B cell (primary cell): ENCODE results near the gene FSTL3. TPM values are rescaled to one million over a fixed set of nuclear protein-coding genes. Genes with fewer than 3 reads are reported as not detected.

ENCODE experiments used
- ATAC-seq: fragments of 200-7000 bp; cut with Tn5 transposase; one replicate; pipeline ENCODE4 v1.10.0; 2021; ENCODE audit warnings: low read depth, mild to moderate bottlenecking, moderate number of reproducible peaks, moderate library complexity
- CTCF ChIA-PET: fragments of 350-600 bp; sonication (Branson Sonifier 250); formaldehyde crosslinking; loops from one replicate; lab custom pipeline; 2021; ENCODE audit warnings: antibody characterized with exemption, inconsistent platforms; lab: Charles Lee
- POLR2A ChIA-PET: fragments of 350-600 bp; sonication (Branson Sonifier 250); formaldehyde crosslinking; loops from one replicate; lab custom pipeline; 2021; ENCODE audit warnings: antibody characterized with exemption; lab: Charles Lee
- DNase-seq: peaks from one replicate; pipeline ENCODE4 v3.0.0; 2013
- H2AFZ ChIP-seq: 2 replicates; pipeline ENCODE4 v1.6.1; 2012; ENCODE audit warnings: mild to moderate bottlenecking, low read depth, low read length; ENCODE audit not compliant: insufficient read depth, poor library complexity, severe bottlenecking
- H3K27ac ChIP-seq, 2 donors: 1 replicate in 1 of 2; 2 replicates in 1 of 2; pipeline ENCODE4 v1.5.1; 2012 to 2013; ENCODE audit warnings: low read length in 2 of 2, mild to moderate bottlenecking in 2 of 2, moderate library complexity in 1 of 2
- H3K27me3 ChIP-seq, 4 experiments: fragments of 200-600 bp in 1 of 4; sonication (generic) in 1 of 4; replicated peaks in 1 of 4; 1 replicate in 2 of 4; 2 replicates in 2 of 4; pipeline versions ENCODE4 v1.6.1 to v1.7.0; 2013 to 2016; ENCODE audit warnings: low read length in 3 of 4, mild to moderate bottlenecking in 2 of 4, mixed read lengths in 1 of 4, moderate library complexity in 1 of 4; ENCODE audit not compliant: insufficient read depth in 4 of 4, control insufficient read depth in 3 of 4; ENCODE audit errors: control extremely low read depth in 1 of 4
- H3K36me3 ChIP-seq, 2 experiments: replicated peaks in 1 of 2; 1 replicate in 1 of 2; 2 replicates in 1 of 2; pipeline versions ENCODE4 v1.6.1 to v1.7.1; 2013; ENCODE audit warnings: low read length in 1 of 2; ENCODE audit not compliant: insufficient read depth in 2 of 2, control insufficient read depth in 1 of 2; ENCODE audit errors: control extremely low read depth in 1 of 2, extremely low read depth in 1 of 2
- H3K4me1 ChIP-seq, 2 donors: fragments of 200-600 bp in 1 of 2; sonication (generic) in 1 of 2; 1 replicate in 1 of 2; 2 replicates in 1 of 2; pipeline versions ENCODE4 v1.5.1 to v1.6.1; 2013 to 2017; ENCODE audit warnings: low read length in 2 of 2; ENCODE audit not compliant: control insufficient read depth in 2 of 2, insufficient read depth in 2 of 2
- H3K4me2 ChIP-seq: replicated peaks from 2 replicates; pipeline ENCODE3; 2012; ENCODE audit warnings: mild to moderate bottlenecking, low read depth, low read length; ENCODE audit not compliant: poor library complexity, severe bottlenecking
- H3K4me3 ChIP-seq, 5 experiments: fragments of 200-600 bp in 1 of 5; sonication (generic) in 1 of 5; 1 replicate in 3 of 5; 2 replicates in 2 of 5; pipeline versions ENCODE4 v1.5.1 to v1.7.0; 2011 to 2016; ENCODE audit warnings: low read length in 4 of 5, mild to moderate bottlenecking in 4 of 5, low read depth in 2 of 5, control low read depth in 1 of 5, moderate library complexity in 1 of 5; ENCODE audit not compliant: insufficient read depth in 1 of 5; ENCODE audit errors: control extremely low read depth in 1 of 5, extremely low read depth in 1 of 5
- H3K79me2 ChIP-seq: fragments of 200-600 bp; sonication (generic); one replicate; pipeline ENCODE4 v1.6.0; 2016; ENCODE audit warnings: low read length; ENCODE audit not compliant: control insufficient read depth, insufficient read depth
- H3K9ac ChIP-seq: fragments of 200-600 bp; sonication (generic); 2 replicates; pipeline ENCODE4 v1.6.1; 2017; ENCODE audit warnings: mild to moderate bottlenecking, low read length, moderate library complexity
- H3K9me3 ChIP-seq, 3 donors: one replicate each; pipeline versions ENCODE4 v1.6.1 to v1.7.1; 2013; ENCODE audit warnings: low read length in 2 of 3; ENCODE audit not compliant: control insufficient read depth in 2 of 3, insufficient read depth in 1 of 3; ENCODE audit errors: control extremely low read depth in 1 of 3
- H4K20me1 ChIP-seq: 2 replicates; pipeline ENCODE4 v1.6.0; 2012; ENCODE audit warnings: mild to moderate bottlenecking, low read length; ENCODE audit not compliant: insufficient read depth, control insufficient read depth, poor library complexity, severe bottlenecking
- H3K27ac Mint-ChIP-seq: one replicate; pipeline ENCODE4 v1.8.0; 2021; ENCODE audit warnings: mixed read lengths
- H3K27me3 Mint-ChIP-seq: one replicate; pipeline ENCODE4 v1.8.0; 2021; ENCODE audit warnings: mixed read lengths
- H3K4me1 Mint-ChIP-seq: one replicate; pipeline ENCODE4 v1.8.0; 2021; ENCODE audit warnings: mixed read lengths
- H3K4me3 Mint-ChIP-seq: one replicate; pipeline ENCODE4 v1.8.0; 2021; ENCODE audit warnings: mixed read lengths
- H3K9me3 Mint-ChIP-seq: one replicate; pipeline ENCODE4 v1.8.0; 2022; ENCODE audit warnings: mixed read lengths; ENCODE audit not compliant: insufficient read depth
- EZH2 ChIP-seq: IDR thresholded peaks from 2 replicates; pipeline ENCODE4 v1.6.1; 2012; ENCODE audit warnings: borderline replicate concordance, low read depth, mild to moderate bottlenecking, moderate library complexity, low read length; ENCODE audit not compliant: insufficient read depth, poor library complexity, severe bottlenecking
- WGBS: methylation state at CpG from one replicate; pipeline ENCODE4 v1.1.5; 2013; ENCODE audit warnings: missing lambda C conversion rate; ENCODE audit not compliant: insufficient coverage; 5-methylcytosine and 5-hydroxymethylcytosine counted together
- intact Hi-C: fragments of 100-400 bp; cut with micrococcal nuclease; formaldehyde crosslinking; loops from one replicate; pipeline ENCODE4 v1.10.0; 2022
- polyA plus RNA-seq: library from polyadenylated mRNA; depleted of rRNA; stranded (reverse); fragments of >200 nt; gene quantifications from 2 replicates; pipeline ENCODE4 v1.2.3, GENCODE V29; 2012
- total RNA-seq, 2 donors: library from RNA; stranded (reverse); fragments of 120-200 nt in 1 of 2; gene quantifications; 1 replicate in 1 of 2; 2 replicates in 1 of 2; pipeline versions ENCODE4 v1.2.3 to v1.2.4, GENCODE V29; 2013 to 2022
- TF ChIP-seq, protein P1 (sequence below): fragments of 200-600 bp; IDR thresholded peaks from one replicate; pipeline ENCODE4 v1.8.0; 2022; ENCODE audit warnings: antibody characterized with exemption, mild to moderate bottlenecking

Gene FSTL3
- total and polyA plus RNA-seq, 2 donors (not counting 1 experiment from before 2014, with no cell fraction given): 2.6 to 5.8 TPM

DNA sequence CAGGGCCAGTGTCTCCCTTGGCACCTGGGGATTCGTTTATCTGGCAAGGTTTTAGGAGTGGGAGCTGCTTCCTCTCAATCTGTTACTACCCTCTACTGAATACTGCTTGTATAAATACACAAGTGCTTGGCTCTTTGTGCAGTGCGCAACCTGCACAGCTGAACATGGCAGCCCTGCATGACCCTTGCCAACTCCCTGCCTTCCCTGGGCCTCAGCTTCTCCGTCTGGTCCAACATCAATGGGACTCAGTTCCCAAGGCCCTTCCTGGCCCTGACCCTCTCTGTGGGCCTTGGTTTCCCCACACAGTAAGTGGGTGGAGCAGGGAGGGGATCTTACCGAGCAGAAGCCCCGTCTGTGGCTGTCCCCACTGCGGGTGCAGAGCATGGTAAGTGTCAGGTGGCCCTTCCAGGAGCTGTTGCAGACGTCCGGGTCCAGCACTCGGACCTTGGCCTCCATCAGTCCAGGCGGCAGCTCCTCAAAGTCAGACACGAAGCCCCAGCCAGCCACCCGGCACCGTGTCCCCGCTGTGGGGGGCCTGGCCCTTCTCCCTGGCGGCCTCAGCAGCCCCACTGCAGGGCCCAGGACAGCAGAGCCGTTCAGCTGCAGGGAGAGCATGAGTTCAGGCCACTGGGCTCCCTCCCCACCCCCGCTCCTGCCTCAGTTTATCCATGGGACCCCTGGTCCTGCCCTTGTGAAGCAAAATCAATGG, 10.6 kb downstream of the FSTL3 start:
- Mint-ChIP-seq H3K4me1 (no peaks in the 10 kb centered on the region), H3K4me3 (no peak overlapping the region), H3K27me3 (no peaks in the 10 kb centered on the region), H3K9me3 (no peaks in the 10 kb centered on the region), H3K27ac (no peak overlapping the region)
- DNase-seq (no peak), ATAC-seq (no peak)
- no peak for TF ChIP-seq EZH2
- TF ChIP-seq, protein P1, sequence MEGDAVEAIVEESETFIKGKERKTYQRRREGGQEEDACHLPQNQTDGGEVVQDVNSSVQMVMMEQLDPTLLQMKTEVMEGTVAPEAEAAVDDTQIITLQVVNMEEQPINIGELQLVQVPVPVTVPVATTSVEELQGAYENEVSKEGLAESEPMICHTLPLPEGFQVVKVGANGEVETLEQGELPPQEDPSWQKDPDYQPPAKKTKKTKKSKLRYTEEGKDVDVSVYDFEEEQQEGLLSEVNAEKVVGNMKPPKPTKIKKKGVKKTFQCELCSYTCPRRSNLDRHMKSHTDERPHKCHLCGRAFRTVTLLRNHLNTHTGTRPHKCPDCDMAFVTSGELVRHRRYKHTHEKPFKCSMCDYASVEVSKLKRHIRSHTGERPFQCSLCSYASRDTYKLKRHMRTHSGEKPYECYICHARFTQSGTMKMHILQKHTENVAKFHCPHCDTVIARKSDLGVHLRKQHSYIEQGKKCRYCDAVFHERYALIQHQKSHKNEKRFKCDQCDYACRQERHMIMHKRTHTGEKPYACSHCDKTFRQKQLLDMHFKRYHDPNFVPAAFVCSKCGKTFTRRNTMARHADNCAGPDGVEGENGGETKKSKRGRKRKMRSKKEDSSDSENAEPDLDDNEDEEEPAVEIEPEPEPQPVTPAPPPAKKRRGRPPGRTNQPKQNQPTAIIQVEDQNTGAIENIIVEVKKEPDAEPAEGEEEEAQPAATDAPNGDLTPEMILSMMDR: no peak
- Histone ChIP-seq H3K4me2 (no peak overlapping the region), H3K4me1 (peaks cover 0 to under 1% of the 10 kb centered on the region in 2 donors), H3K79me2 (no peaks in the 10 kb centered on the region), H3K9ac (no peak overlapping the region), H2AFZ (no peak overlapping the region), H4K20me1 (no peaks in the 10 kb centered on the region), H3K4me3 (no peak overlapping the region), H3K36me3 (no peaks in the 10 kb centered on the region), H3K9me3 (peaks cover 0 to 11% (median 0%) of the 10 kb centered on the region in 3 donors), H3K27me3 (no peaks in the 10 kb centered on the region), H3K27ac (no peak overlapping the region)
- CTCF ChIA-PET: no interaction called here
- 84% methylated on average over 15 of the region's 17 CpGs for WGBS
- intact Hi-C loops: no loop called here
- POLR2A ChIA-PET: no interaction called here

DNA sequence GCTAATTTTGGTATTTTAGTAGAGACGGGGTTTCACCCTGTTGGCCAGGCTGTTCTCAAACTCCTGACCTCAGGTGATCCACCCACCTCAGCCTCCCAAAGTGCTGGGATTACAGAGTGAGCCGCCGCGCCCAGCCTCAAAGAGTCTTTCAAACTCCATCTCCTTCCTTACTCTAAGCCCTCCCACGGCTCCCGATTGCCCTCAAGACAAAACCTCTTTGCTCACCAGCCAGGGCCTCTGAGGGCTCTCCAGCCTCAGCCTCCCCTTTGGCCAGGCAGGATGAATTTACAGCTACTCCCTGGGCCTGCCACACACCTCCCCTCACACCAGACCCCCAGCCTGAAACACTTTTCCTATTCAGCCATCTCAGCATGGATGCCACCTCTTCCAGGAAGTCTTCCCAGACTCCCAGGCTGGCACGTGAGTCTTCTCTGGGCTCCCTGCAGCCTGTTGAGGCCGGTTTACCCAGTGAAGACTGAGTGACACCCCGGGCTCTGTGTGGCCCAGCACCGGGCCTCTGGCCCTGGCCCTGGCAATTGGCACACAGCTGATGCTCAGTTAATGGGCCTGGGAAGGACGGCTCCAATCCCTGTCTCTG, 11.5 kb downstream of the FSTL3 start:
- ChIA-PET CTCF (no interaction called here), POLR2A (no interaction called here)
- DNase-seq (no peak), ATAC-seq (no peak)
- Mint-ChIP-seq H3K27ac (no peak overlapping the region), H3K4me3 (no peak overlapping the region), H3K4me1 (no peaks in the 10 kb centered on the region), H3K27me3 (no peaks in the 10 kb centered on the region), H3K9me3 (no peaks in the 10 kb centered on the region)
- no peaks in the 10 kb centered on the region for H3K27me3 ChIP-seq
- 94% methylated on average over 9 of the region's 11 CpGs for WGBS
- no peak overlapping the region for H3K9ac ChIP-seq
- H4K20me1 ChIP-seq: no peaks in the 10 kb centered on the region
- peaks cover 0 to 8% (median 0%) of the 10 kb centered on the region in 3 donors for H3K9me3 ChIP-seq
- H3K4me3 ChIP-seq: no peak overlapping the region
- TF ChIP-seq, protein P1: no peak
- TF ChIP-seq EZH2: no peak
- H2AFZ ChIP-seq: no peak overlapping the region
- no peaks in the 10 kb centered on the region for H3K79me2 ChIP-seq
- no peak overlapping the region for H3K27ac ChIP-seq
- intact Hi-C loops: no loop called here
- no peak overlapping the region for H3K4me2 ChIP-seq
- H3K36me3 ChIP-seq: no peaks in the 10 kb centered on the region
- no peaks in the 10 kb centered on the region for H3K4me1 ChIP-seq
